ENCODE results near the gene HLF. TPM values are rescaled to one million over a fixed set of nuclear protein-coding genes. Genes with fewer than 3 reads are reported as not detected.
A peak's percentile ranks its signal among the peaks of the same experiment; 100 is the strongest.

Gene HLF
- total RNA-seq, 2 donors from 2014 or later: 0.70 to 3.9 TPM

DNA sequence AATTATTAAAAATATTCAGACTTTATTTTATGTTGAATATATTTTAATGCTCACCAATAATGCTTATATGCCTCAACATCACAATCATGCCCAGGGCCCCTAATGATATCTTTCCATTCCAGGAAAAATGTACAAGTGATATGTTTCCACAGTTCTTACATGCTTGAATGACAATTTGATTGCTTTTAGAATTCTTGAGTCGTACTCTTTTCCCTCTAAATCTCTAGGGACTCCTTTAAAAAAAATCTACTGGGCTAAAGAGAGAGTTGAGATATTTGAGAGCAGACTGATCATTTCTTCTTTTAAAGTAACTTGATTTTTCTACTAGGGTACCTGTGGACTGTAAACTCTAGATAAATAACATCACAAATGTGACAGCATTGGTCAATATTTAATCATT, 18.2 kb upstream of the HLF start:
- ATAC-seq: no peak
- intact Hi-C loops (cut with DNase I, micrococcal nuclease): no loop called here
- DNase-seq: no peak

DNA sequence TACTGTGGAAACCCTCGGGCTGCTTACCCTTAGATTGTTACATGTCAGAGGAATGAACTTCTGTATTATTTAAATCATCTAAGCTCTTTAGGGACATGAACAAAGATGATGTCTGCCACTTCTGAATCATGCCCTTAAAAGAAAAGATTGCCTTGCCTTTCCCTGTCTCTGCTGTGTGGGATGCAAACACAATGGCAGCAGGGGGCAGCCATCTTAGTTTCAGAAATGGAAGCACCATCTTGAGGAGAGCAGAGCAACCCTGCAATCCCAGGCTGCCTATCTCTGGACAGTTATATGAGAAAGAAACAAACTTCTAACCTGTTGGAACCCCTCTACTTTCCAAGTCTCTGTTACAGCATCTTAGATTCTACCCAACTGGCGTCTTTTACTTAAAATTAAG, 16.7 kb upstream of the HLF start:
- ATAC-seq: no peak
- DNase-seq: no peak
- intact Hi-C loops (cut with DNase I, micrococcal nuclease): no loop called here

- no peak for DNase-seq
- no peak for ATAC-seq
- intact Hi-C loops (cut with DNase I, micrococcal nuclease): no loop called here
Observed at GRCh38 chr17:55249861-55250260, 14.9 kb upstream of the HLF start.

- no peak for ATAC-seq
- intact Hi-C loops (cut with DNase I, micrococcal nuclease): no loop called here
- no peak for DNase-seq
Observed at GRCh38 chr17:55254375-55254774, 10.4 kb upstream of the HLF start.

DNA sequence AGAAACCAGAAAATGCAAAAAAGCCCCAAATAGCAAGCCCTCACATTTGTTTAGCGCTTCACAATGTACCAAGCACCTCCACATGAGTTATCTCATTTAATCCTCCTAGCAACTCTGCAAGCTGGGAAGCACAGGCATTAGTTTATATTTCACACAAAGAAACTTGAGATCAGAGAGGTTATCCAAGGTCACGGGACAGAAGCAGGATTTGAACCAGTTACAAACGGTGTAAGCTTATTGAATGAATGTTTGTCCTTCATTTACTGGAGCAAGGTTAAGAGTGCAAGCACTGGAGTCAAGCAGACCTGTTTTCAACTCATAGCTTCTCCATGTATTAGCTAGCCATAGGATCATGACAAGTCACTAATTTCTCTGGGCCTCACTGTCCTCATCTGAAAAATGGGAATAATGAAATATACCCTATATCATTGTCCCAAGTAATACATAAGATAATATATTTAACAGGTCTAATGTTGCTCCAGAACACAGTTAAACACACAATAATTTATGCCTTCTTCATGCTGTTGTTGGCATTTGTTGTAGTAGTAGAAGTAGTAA, 6.1 kb upstream of the HLF start:
- intact Hi-C loops (cut with DNase I, micrococcal nuclease): no loop called here
- ATAC-seq (no peak), DNase-seq (no peak)

- DNase-seq: no peak
- ATAC-seq: no peak
- intact Hi-C loops (cut with DNase I, micrococcal nuclease): no loop called here
Observed at GRCh38 chr17:55259684-55260111, 5.1 kb upstream of the HLF start.

GRCh38 chr17:55261311-55261710, 3.4 kb upstream of the HLF start:
- intact Hi-C loops (cut with DNase I, micrococcal nuclease): no loop called here
- no peak for DNase-seq
- ATAC-seq: no peak

GRCh38 chr17:55263569-55264277, 1.0 kb upstream of the HLF start:
- intact Hi-C loops (cut with DNase I, micrococcal nuclease): no loop called here
- DNase-seq (peak in 1 of 2 donors; percentile 20), ATAC-seq (peak; percentile 18)

- peak; percentile 11 for ATAC-seq
- intact Hi-C loops (cut with DNase I, micrococcal nuclease): no loop called here
- no peak for DNase-seq
Observed at GRCh38 chr17:55264278-55264644, 499 bp upstream of the HLF start.

DNA sequence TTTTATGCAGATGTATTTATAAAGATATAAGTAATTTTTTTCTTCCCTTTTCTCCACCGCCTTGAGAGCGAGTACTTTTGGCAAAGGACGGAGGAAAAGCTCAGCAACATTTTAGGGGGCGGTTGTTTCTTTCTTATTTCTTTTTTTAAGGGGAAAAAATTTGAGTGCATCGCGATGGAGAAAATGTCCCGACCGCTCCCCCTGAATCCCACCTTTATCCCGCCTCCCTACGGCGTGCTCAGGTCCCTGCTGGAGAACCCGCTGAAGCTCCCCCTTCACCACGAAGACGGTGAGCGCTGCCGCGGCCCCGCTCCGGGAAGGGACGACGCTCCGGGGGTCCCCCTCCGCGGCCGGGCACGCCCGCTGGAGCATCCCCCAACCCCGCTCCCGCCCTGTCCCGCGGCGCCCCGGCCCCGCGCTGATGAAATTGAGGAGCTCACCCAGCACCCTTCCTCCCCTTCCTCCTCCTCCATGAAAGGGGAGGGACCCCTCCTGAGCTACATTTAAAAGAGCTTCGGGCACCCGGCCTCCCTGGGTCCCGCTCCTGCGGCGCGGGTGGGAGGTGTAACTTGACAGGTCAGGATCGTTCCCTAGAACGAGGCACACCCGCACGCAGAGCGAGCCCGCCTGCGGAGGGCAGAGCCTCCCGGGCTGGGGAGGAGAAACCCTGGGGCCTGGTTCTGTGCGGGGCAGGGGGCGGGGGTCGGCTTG, 706 bp downstream of the HLF start:
- ATAC-seq: no peak

DNA sequence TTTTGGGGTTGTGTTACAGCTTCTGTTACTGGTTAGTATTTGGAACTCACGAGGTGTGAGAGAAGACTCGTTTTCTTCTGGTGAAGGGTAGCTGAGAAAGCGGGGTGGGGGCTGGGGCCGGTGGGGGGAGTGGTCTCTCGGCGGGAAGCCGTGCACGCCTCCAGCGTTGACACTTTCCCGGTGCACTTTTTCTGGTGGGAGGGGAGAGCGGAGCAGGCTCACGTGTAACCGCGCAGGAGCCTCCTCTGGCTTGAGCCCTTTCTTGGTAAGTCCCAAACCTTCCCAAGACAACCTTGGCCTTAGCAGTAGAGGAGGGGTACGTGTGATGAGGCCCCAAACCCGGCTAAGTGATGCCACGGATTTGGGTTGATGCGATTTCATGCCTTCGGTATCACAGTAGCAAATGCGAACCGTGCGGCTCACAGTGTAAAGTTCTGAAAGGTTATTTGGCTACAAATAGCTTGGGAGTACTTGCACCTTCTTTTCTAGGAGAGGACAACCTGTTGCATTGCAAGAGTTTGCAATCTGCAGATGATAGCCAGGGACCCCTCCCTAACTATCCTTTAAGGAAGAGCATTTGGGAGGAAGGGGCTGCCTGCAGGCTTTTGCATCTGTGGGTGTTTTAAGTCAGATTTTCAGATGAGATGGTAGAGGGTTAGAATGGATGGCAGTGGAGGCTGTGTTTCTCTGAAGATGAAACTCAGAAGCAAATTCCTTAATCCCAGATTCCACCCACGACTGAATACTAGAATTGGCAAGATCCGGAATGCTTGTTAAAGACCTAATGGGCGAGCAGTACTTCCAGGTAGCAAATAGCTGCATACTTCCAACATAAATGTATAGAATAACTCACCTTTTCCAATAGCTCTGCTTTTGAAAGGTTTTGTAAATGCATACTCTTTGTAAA, 1.5 kb downstream of the HLF start:
- intact Hi-C loops (cut with DNase I, micrococcal nuclease): no loop called here
- no peak for DNase-seq
- ATAC-seq: no peak

More for the DNA sequence above, 706 bp downstream of the HLF start:
- peak in 1 of 2 donors; percentile 23 for DNase-seq
- intact Hi-C loops (cut with DNase I, micrococcal nuclease): no loop called here

DNA sequence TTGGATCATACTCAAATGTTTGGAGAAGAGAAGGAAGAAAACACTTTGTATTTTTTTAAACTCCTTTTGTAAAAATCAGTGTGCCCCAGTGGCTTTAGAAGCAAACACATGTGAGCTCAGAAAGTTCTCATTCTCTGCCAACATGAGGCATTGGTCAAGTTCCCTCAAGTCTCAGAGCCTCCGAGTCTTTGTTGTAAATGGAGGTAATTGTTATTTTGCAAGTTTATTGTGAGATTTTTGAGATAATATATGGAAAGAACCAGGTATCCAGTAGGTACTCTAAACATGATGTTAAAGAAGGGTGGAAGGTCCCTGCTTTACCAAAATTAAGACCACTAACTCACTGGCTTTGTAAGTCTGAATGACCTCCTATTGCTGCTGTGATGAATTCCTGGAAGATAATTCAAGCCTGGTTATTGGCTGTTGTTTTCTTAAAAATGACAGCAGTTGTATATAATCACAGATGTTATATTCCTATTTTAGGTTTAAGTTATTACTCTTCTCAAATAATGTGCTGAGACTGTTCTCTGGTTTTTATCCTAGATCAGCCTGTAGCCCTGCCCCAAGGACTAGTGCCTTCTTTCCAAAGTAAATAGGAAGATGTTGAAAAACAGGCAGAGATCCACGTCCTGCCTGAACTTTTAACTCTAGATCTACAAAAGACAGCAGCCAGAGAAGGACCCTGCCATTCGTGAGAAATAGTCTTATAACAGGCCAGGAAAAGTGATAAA, 2.4 kb downstream of the HLF start:
- intact Hi-C loops (cut with DNase I, micrococcal nuclease): no loop called here
- no peak for DNase-seq
- ATAC-seq: no peak

DNA sequence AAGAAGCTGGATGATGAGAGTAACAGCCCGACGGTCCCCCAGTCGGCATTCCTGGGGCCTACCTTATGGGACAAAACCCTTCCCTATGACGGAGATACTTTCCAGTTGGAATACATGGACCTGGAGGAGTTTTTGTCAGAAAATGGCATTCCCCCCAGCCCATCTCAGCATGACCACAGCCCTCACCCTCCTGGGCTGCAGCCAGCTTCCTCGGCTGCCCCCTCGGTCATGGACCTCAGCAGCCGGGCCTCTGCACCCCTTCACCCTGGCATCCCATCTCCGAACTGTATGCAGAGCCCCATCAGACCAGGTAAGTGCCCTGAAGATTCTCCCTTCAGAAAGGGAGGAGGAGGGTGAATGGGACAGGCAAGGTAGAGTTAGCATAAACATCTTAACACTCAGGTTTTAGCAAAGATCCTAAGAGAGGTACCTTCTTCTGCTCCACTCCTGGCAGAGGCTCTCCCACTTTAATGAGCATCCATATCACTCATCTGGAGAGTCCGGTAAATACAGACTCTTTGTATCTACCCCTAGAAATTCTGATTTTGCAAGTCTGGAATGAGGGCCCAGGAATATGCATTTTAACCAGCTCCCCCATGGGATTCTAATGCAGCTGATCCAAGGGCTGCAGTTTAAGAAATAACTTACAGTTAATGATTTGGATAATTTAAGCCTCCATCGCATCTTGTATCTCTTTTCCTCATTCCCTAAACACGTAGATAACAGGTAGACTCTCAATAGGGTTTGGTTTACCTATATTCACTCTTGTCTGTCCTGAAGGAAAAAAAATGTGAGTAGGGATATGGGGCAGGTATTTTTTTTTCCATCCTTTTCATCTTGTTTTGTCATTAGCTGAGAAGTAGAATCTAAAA, 3.3 kb downstream of the HLF start:
- no peak for ATAC-seq
- no peak for DNase-seq
- intact Hi-C loops (cut with DNase I, micrococcal nuclease): no loop called here

DNA sequence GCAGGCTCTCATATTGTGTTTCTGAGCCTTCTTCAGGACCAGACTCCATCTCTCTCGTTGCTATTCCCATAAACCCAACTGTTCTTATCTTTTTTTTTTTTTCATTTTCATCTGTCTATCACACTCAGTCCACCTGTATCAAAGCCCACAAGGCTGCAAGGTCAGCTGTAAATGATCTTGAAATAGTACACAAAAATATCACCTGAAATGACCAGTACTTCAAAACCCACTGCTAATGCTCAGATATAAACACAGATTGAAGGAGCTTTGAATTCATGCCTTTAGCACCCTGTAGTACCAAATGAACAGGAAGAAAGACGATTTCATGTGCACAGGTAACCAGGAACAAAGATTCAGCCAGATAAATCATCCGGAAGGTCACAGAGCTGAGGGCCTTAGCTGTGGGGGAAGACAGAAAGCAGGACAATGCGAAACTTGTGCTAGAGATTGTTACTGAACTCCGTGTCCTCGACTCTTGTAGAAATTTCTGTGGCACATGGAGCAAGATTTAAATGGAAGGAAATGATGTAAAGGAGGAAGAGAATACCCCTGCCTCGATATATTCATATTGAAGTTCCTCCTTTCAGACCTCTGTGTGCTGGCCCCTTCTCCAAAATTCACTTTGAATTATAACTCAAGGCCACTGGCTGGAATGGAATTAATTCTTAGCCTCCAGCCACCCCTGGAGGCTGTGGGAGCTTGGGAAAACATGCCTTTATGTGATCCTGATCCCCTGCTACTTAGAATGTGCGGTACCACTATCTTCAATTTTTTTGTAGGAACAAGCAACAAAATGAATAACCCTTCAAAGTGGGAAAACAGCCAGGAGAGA, 4.1 kb downstream of the HLF start:
- ATAC-seq: no peak
- intact Hi-C loops (cut with DNase I, micrococcal nuclease): no loop called here
- no peak for DNase-seq

DNA sequence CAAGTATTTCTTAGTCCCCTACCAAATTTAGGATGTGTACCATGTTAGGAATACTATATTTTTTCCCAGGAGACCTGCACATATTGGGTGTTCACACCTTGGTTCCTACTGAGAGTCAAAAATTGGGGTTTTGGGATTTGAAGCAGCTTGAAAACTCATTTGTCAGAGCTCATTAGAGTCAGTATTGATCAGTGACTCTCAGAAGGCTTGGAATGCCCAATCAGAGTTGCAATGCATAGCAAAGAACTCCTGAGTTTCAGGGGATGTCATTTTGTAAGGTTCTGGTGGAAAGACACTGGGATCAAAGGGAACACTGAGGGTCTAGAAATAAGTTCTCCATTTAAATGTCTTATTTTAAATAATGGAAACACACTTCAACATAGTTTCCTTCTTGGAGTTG, 5.1 kb downstream of the HLF start:
- intact Hi-C loops (cut with DNase I, micrococcal nuclease): no loop called here
- ATAC-seq (no peak), DNase-seq (no peak)

- DNase-seq (no peak), ATAC-seq (no peak)
- intact Hi-C loops (cut with DNase I, micrococcal nuclease): no loop called here
Observed at GRCh38 chr17:55271223-55271571, 6.4 kb downstream of the HLF start.

Data from left colon (tissue), 2 donors.